Trophoblast cell (in vitro differentiated cells and primary cell): ENCODE results near the gene DNAAF3.

Experiments used
- DNase-seq, 2 donors: peaks; one replicate each; pipeline ENCODE4 v3.0.0-alpha.2; 2016
- H2AFZ ChIP-seq: 2 replicates; pipeline ENCODE4 v1.6.1; 2013; ENCODE audit warnings: low read length, moderate library complexity, mild to moderate bottlenecking; ENCODE audit not compliant: insufficient read depth, poor library complexity
- H2AK5ac ChIP-seq: 2 replicates; pipeline ENCODE4 v1.6.1; 2013; ENCODE audit warnings: mild to moderate bottlenecking, low read length
- H2BK120ac ChIP-seq: 2 replicates; pipeline ENCODE4 v1.6.1; 2013; ENCODE audit warnings: low read length, mild to moderate bottlenecking, moderate library complexity; ENCODE audit not compliant: insufficient read depth, poor library complexity
- H2BK12ac ChIP-seq: 2 replicates; pipeline ENCODE4 v1.6.1; 2013; ENCODE audit warnings: mild to moderate bottlenecking, low read length, moderate library complexity
- H2BK5ac ChIP-seq: 2 replicates; pipeline ENCODE4 v1.6.1; 2013; ENCODE audit warnings: low read length, low read depth, moderate library complexity, mild to moderate bottlenecking; ENCODE audit not compliant: poor library complexity
- H3K14ac ChIP-seq: 2 replicates; pipeline ENCODE4 v1.6.1; 2013; ENCODE audit warnings: mild to moderate bottlenecking, low read length
- H3K18ac ChIP-seq: 2 replicates; pipeline ENCODE4 v1.6.1; 2013; ENCODE audit warnings: mild to moderate bottlenecking, low read length
- H3K23ac ChIP-seq: 2 replicates; pipeline ENCODE4 v1.6.1; 2013; ENCODE audit warnings: low read length
- H3K27ac ChIP-seq: 2 replicates; pipeline ENCODE4 v1.5.1; 2013; ENCODE audit warnings: low read depth, mild to moderate bottlenecking, inconsistent platforms, low read length, moderate library complexity
- H3K27me3 ChIP-seq: 2 replicates; pipeline ENCODE4 v1.6.1; 2013; ENCODE audit warnings: inconsistent platforms, mild to moderate bottlenecking, low read length, moderate library complexity; ENCODE audit not compliant: insufficient read depth
- H3K36me3 ChIP-seq, 2 experiments: 1 replicate in 1 of 2; 2 replicates in 1 of 2; pipeline ENCODE4 v1.6.1; 2013; ENCODE audit warnings: low read length in 2 of 2, mild to moderate bottlenecking in 2 of 2, moderate library complexity in 1 of 2; ENCODE audit not compliant: insufficient read depth in 2 of 2, control insufficient read depth in 1 of 2
- H3K4ac ChIP-seq: 2 replicates; pipeline ENCODE4 v1.6.1; 2013; ENCODE audit warnings: low read depth, mild to moderate bottlenecking, low read length, moderate library complexity
- H3K4me1 ChIP-seq, 2 experiments: 1 replicate in 1 of 2; 2 replicates in 1 of 2; pipeline ENCODE4 v1.6.1; 2013; ENCODE audit warnings: low read length in 2 of 2, mild to moderate bottlenecking in 2 of 2, moderate library complexity in 1 of 2; ENCODE audit not compliant: insufficient read depth in 2 of 2, control insufficient read depth in 1 of 2
- H3K4me2 ChIP-seq: 2 replicates; pipeline ENCODE4 v1.6.1; 2013; ENCODE audit warnings: inconsistent platforms, mild to moderate bottlenecking, low read length, moderate library complexity
- H3K4me3 ChIP-seq: 2 replicates; pipeline ENCODE4 v1.5.1; 2013; ENCODE audit warnings: mild to moderate bottlenecking, low read depth, low read length, inconsistent platforms
- H3K79me1 ChIP-seq: one replicate; pipeline ENCODE4 v1.6.1; 2013; ENCODE audit warnings: low read length
- H3K79me2 ChIP-seq: 2 replicates; pipeline ENCODE4 v1.6.1; 2013; ENCODE audit warnings: low read length, mild to moderate bottlenecking; ENCODE audit not compliant: control insufficient read depth, insufficient read depth, poor library complexity
- H3K9ac ChIP-seq: 2 replicates; pipeline ENCODE4 v1.6.1; 2013; ENCODE audit warnings: mild to moderate bottlenecking, low read length
- H3K9me3 ChIP-seq: 2 replicates; pipeline ENCODE4 v1.6.1; 2013; ENCODE audit warnings: low read depth, mild to moderate bottlenecking, control low read depth, inconsistent platforms, low read length; ENCODE audit not compliant: insufficient read depth
- H4K12ac ChIP-seq: 2 replicates; pipeline ENCODE4 v1.6.1; 2013; ENCODE audit warnings: low read depth, mild to moderate bottlenecking, low read length, moderate library complexity
- H4K8ac ChIP-seq: 2 replicates; pipeline ENCODE4 v1.6.1; 2013; ENCODE audit warnings: low read depth, mild to moderate bottlenecking, low read length, moderate library complexity
- H4K91ac ChIP-seq: one replicate; pipeline ENCODE4 v1.6.1; 2013; ENCODE audit warnings: low read depth, mild to moderate bottlenecking, low read length, moderate library complexity
- WGBS: extraction: QIAGEN DNeasy Blood & Tissue Kit; methylation state at CpG from one replicate; pipeline ENCODE4 v1.1.7; 2013; ENCODE audit warnings: missing lambda C conversion rate; ENCODE audit not compliant: insufficient read length, insufficient coverage; ENCODE audit errors: extremely low coverage; 5-methylcytosine and 5-hydroxymethylcytosine counted together

DNAAF3 gene

GRCh38 chr19:55174425-55175116 lies 8.2 kb upstream of the DNAAF3 start:
- H3K18ac ChIP-seq: no peak overlapping the region
- H4K91ac ChIP-seq: no peak overlapping the region
- no peak for DNase-seq
- no peak overlapping the region for H3K4ac ChIP-seq
- no peak overlapping the region for H4K12ac ChIP-seq
- H3K36me3 ChIP-seq: no peaks in the 10 kb centered on the region
- no peak overlapping the region for H3K14ac ChIP-seq
- H2BK12ac ChIP-seq: no peak overlapping the region
- no peak overlapping the region for H3K23ac ChIP-seq
- no peak overlapping the region for H3K4me2 ChIP-seq
- H3K27ac ChIP-seq: no peak overlapping the region
- no peak overlapping the region for H2BK120ac ChIP-seq
- WGBS: no CpG with 5 or more reads among the region's 21 CpGs
- no peak overlapping the region for H2AFZ ChIP-seq
- no peak overlapping the region for H3K9ac ChIP-seq
- no peak overlapping the region for H2BK5ac ChIP-seq
- H3K27me3 ChIP-seq: peaks cover 22% of the 10 kb centered on the region
- H3K4me1 ChIP-seq: peaks cover 0 to 13% of the 10 kb centered on the region in 2 experiments
- H3K4me3 ChIP-seq: no peak overlapping the region
- H3K79me2 ChIP-seq: no peaks in the 10 kb centered on the region
- H2AK5ac ChIP-seq: no peak overlapping the region
- peaks cover 20% of the 10 kb centered on the region for H3K9me3 ChIP-seq
- no peaks in the 10 kb centered on the region for H3K79me1 ChIP-seq
- H4K8ac ChIP-seq: no peak overlapping the region

- peaks cover 19% of the 10 kb centered on the region for H3K27me3 ChIP-seq
Observed at GRCh38 chr19:55173714-55174409, 7.4 kb upstream of the DNAAF3 start.

GRCh38 chr19:55173186-55173713 lies 6.8 kb upstream of the DNAAF3 start:
- no CpG with 5 or more reads among the region's 32 CpGs for WGBS
- Histone ChIP-seq H3K36me3 (no peaks in the 10 kb centered on the region), H2BK120ac (no peak overlapping the region), H2BK12ac (no peak overlapping the region), H3K4me3 (peak overlapping the region; percentile 51), H3K4ac (no peak overlapping the region), H4K91ac (no peak overlapping the region), H2BK5ac (no peak overlapping the region), H3K79me1 (no peaks in the 10 kb centered on the region), H3K18ac (no peak overlapping the region), H2AK5ac (no peak overlapping the region), H3K14ac (no peak overlapping the region), H3K27ac (no peak overlapping the region), H3K9me3 (peaks cover 20% of the 10 kb centered on the region), H3K23ac (no peak overlapping the region), H3K4me1 (peaks cover 0 to 7% of the 10 kb centered on the region in 2 experiments), H4K8ac (no peak overlapping the region), H3K4me2 (peak overlapping the region; percentile 70), H4K12ac (no peak overlapping the region), H3K79me2 (no peaks in the 10 kb centered on the region), H2AFZ (no peak overlapping the region), H3K27me3 (peaks cover 19% of the 10 kb centered on the region), H3K9ac (no peak overlapping the region)
- no peak for DNase-seq

More at GRCh38 chr19:55173714-55174409, 7.4 kb upstream of the DNAAF3 start:
- H3K14ac ChIP-seq: no peak overlapping the region
- WGBS: no CpG with 5 or more reads among the region's 37 CpGs
- H3K36me3 ChIP-seq: no peaks in the 10 kb centered on the region
- no peak overlapping the region for H4K12ac ChIP-seq
- H3K4me1 ChIP-seq: peaks cover 0 to 7% of the 10 kb centered on the region in 2 experiments
- H4K91ac ChIP-seq: no peak overlapping the region
- no peak overlapping the region for H3K23ac ChIP-seq
- peak in 1 of 2 donors; percentile 27 for DNase-seq
- no peak overlapping the region for H4K8ac ChIP-seq
- H2BK5ac ChIP-seq: no peak overlapping the region
- no peak overlapping the region for H3K4ac ChIP-seq
- no peak overlapping the region for H3K27ac ChIP-seq
- no peak overlapping the region for H3K18ac ChIP-seq
- peak overlapping the region; percentile 70 for H3K4me2 ChIP-seq
- no peaks in the 10 kb centered on the region for H3K79me1 ChIP-seq
- no peak overlapping the region for H2BK12ac ChIP-seq
- no peak overlapping the region for H2AFZ ChIP-seq
- H3K4me3 ChIP-seq: peak overlapping the region; percentile 51
- no peaks in the 10 kb centered on the region for H3K79me2 ChIP-seq
- peaks cover 20% of the 10 kb centered on the region for H3K9me3 ChIP-seq
- no peak overlapping the region for H3K9ac ChIP-seq
- no peak overlapping the region for H2AK5ac ChIP-seq
- no peak overlapping the region for H2BK120ac ChIP-seq

GRCh38 chr19:55172741-55173140 lies 6.3 kb upstream of the DNAAF3 start:
- no peak overlapping the region for H3K4ac ChIP-seq
- H3K4me2 ChIP-seq: no peak overlapping the region
- no peak overlapping the region for H3K9ac ChIP-seq
- no peak overlapping the region for H4K8ac ChIP-seq
- no peak overlapping the region for H3K4me3 ChIP-seq
- no peak overlapping the region for H3K27ac ChIP-seq
- H2BK12ac ChIP-seq: no peak overlapping the region
- H2BK120ac ChIP-seq: no peak overlapping the region
- H4K91ac ChIP-seq: no peak overlapping the region
- no peak overlapping the region for H3K18ac ChIP-seq
- peak in 1 of 2 donors; percentile 19 for DNase-seq
- no peak overlapping the region for H2BK5ac ChIP-seq
- H3K9me3 ChIP-seq: peaks cover 20% of the 10 kb centered on the region
- H3K4me1 ChIP-seq: peaks cover 0 to 7% of the 10 kb centered on the region in 2 experiments
- WGBS: no CpG with 5 or more reads among the region's 12 CpGs
- no peak overlapping the region for H2AFZ ChIP-seq
- H3K23ac ChIP-seq: no peak overlapping the region
- H3K36me3 ChIP-seq: no peaks in the 10 kb centered on the region
- peaks cover 19% of the 10 kb centered on the region for H3K27me3 ChIP-seq
- H3K79me1 ChIP-seq: no peaks in the 10 kb centered on the region
- H3K79me2 ChIP-seq: no peaks in the 10 kb centered on the region
- no peak overlapping the region for H3K14ac ChIP-seq
- H4K12ac ChIP-seq: no peak overlapping the region
- H2AK5ac ChIP-seq: no peak overlapping the region
